ENCODE results near the gene EGF. TPM values are rescaled to one million over a fixed set of nuclear protein-coding genes. Genes with fewer than 3 reads are reported as not detected.

EGF gene
- total RNA-seq, 6 experiments from 2014 or later: 1.1 to 2.2 (median 1.7) TPM

DNA sequence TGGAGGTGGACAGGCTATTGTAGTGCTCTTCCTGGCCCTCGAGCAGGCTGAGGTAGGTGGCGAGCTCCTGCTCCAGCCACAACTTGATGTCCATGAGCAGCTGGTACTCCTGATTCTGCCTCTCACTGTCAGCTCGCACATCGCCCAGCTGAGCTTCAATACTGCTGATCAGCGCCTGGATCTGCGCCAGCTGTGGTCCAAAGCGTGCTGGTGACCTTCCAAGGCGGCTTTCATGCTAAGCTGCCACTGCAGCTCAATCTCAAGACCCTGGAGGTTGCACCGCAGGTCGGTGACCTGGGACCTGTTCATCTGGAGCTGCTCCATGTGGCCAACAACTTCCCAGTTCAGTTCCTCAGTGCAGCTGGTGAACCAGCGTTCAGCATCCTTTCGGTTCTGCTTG is 33.6 kb upstream of the EGF start:
- no peaks in the 10 kb centered on the region for H3K36me3 Mint-ChIP-seq (ENCODE audit: low read depth)
- TF ChIP-seq, protein P1, sequence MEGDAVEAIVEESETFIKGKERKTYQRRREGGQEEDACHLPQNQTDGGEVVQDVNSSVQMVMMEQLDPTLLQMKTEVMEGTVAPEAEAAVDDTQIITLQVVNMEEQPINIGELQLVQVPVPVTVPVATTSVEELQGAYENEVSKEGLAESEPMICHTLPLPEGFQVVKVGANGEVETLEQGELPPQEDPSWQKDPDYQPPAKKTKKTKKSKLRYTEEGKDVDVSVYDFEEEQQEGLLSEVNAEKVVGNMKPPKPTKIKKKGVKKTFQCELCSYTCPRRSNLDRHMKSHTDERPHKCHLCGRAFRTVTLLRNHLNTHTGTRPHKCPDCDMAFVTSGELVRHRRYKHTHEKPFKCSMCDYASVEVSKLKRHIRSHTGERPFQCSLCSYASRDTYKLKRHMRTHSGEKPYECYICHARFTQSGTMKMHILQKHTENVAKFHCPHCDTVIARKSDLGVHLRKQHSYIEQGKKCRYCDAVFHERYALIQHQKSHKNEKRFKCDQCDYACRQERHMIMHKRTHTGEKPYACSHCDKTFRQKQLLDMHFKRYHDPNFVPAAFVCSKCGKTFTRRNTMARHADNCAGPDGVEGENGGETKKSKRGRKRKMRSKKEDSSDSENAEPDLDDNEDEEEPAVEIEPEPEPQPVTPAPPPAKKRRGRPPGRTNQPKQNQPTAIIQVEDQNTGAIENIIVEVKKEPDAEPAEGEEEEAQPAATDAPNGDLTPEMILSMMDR (IDR thresholded peaks at IDR 0.05): no peak
- no peak overlapping the region for H3K27ac Mint-ChIP-seq
- H3K4me1 Mint-ChIP-seq (ENCODE audit: low read depth): peaks cover 7% of the 10 kb centered on the region; the same call in 1 of the 2 replicates
- peaks cover 10% of the 10 kb centered on the region for H3K27me3 Mint-ChIP-seq (ENCODE audit: insufficient read depth)
- H3K4me3 Mint-ChIP-seq: no peak overlapping the region
- H3K9me3 Mint-ChIP-seq: no peaks in the 10 kb centered on the region
- DNase-seq: no peak

DNA sequence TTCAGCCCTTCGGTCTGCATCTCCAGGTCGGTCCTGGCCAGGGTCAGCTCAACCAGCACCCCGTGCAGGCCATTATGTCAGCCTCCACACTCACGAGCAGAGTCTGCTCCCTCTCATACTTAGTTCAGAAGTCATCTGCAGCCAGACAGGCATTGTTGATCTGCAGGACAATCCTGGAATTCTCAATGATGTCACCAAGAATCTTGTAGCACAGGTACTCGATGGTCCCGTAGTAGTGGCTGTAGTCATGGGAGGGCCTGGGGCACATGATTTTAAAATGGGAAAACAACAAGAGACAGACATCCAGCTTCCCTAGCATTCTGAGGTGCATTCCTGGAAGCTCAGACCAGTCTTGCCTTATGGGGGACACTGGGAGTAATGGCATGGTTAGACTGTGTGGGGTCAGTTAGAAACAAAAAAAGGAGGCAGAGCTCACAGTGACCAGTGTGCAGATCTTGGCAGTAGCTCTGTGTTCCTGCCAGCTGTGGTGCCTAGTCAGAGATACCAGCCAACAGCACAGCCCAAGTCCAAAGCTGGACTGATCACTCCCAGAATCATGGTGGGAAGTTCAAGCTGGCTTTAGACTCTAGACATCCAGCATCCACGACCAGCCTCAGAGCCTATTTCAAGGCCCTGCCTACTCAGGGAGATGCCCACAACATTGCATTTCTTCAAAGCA is 32.9 kb upstream of the EGF start:
- Mint-ChIP-seq H3K36me3 (ENCODE audit: low read depth) (no peaks in the 10 kb centered on the region), H3K4me1 (ENCODE audit: low read depth) (peaks cover 7% of the 10 kb centered on the region; the same call in 1 of the 2 replicates), H3K27me3 (ENCODE audit: insufficient read depth) (peaks cover 10% of the 10 kb centered on the region), H3K4me3 (no peak overlapping the region), H3K9me3 (no peaks in the 10 kb centered on the region), H3K27ac (no peak overlapping the region)
- TF ChIP-seq, protein P1 (IDR thresholded peaks at IDR 0.05): no peak
- no peak for DNase-seq

DNA sequence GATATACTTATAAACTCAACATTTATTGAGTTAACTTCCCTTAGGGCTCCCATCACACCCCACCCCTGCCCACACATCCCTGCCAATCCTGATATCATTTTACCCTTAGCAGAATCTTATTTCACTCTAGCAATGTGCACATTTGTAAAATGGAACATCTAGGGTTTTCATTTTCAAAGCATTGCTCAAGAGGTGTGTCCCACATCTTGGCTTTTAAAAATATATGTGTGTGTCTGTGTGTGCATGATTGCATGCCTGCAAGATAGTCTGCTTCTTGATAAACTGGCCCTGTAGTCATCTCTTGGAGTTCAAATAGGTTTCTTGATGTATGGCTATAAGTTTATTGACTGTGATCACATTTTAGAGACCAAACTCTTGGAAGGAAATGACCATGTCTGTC is 26.4 kb upstream of the EGF start:
- TF ChIP-seq, protein P1 (IDR thresholded peaks at IDR 0.05): no peak
- Mint-ChIP-seq H3K27ac (no peak overlapping the region), H3K4me3 (no peak overlapping the region), H3K9me3 (no peaks in the 10 kb centered on the region), H3K36me3 (ENCODE audit: low read depth) (no peaks in the 10 kb centered on the region), H3K4me1 (ENCODE audit: low read depth) (no peaks in the 10 kb centered on the region), H3K27me3 (ENCODE audit: insufficient read depth) (peaks cover 3% of the 10 kb centered on the region)
- no peak for DNase-seq

DNA sequence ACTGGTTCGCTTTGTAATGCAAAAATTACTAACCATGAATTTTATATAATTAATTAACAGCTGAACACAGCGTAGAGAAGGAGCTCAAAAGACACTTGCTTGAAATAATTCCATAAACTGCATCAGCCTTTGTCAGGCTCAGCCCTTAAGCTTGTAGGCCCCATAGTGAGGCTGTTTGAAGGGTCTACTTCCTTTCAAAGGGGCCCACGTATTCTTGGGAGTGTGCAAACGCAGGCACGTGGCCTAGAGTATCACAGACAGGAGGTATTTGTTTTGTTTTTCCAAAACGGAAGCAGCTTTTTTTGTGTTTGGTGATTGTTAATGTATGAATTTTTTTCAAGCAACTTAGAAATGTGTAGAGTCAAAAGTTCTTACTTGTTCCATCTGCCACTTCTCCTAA is 25.6 kb upstream of the EGF start:
- Mint-ChIP-seq H3K27ac (no peak overlapping the region), H3K9me3 (no peaks in the 10 kb centered on the region), H3K4me1 (ENCODE audit: low read depth) (no peaks in the 10 kb centered on the region), H3K27me3 (ENCODE audit: insufficient read depth) (peaks cover 3% of the 10 kb centered on the region), H3K4me3 (no peak overlapping the region), H3K36me3 (ENCODE audit: low read depth) (no peaks in the 10 kb centered on the region)
- no peak for DNase-seq
- TF ChIP-seq, protein P1 (IDR thresholded peaks at IDR 0.05): no peak

DNA sequence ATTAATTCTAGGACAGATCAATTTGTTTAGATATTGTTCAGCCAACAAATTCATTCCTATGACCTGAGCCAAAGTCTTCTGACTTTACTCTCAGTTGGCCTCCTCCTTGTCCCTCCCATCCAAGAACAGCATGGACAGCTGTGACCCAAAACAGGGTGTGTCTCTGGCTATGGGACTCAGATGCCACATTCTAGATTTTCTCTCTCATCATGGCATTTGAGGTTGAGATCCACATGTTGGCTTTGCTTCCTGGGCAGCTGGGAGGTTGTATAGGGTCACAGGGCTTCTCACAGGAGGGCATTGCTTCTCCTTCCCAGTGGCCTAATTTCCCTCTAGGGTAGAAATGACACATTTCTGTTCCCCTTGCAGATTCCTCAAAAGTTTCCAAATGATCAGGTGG is 22.6 kb upstream of the EGF start:
- Mint-ChIP-seq H3K27ac (no peak overlapping the region), H3K9me3 (no peaks in the 10 kb centered on the region), H3K36me3 (ENCODE audit: low read depth) (no peaks in the 10 kb centered on the region), H3K4me3 (no peak overlapping the region), H3K4me1 (ENCODE audit: low read depth) (no peaks in the 10 kb centered on the region), H3K27me3 (ENCODE audit: insufficient read depth) (no peaks in the 10 kb centered on the region; the same call in 1 of the 2 replicates)
- TF ChIP-seq, protein P1 (IDR thresholded peaks at IDR 0.05): no peak
- no peak for DNase-seq
